Adipose tissue (tissue), 3 donors: ENCODE data around the gene CELA2A. TPM values are rescaled to one million over a fixed set of nuclear protein-coding genes. Genes with fewer than 3 reads are reported as not detected.

Experiments
- H3K27ac ChIP-seq: one replicate; pipeline ENCODE4 v1.5.1; 2013; ENCODE audit warnings: low read depth, low read length
- WGBS, 3 donors: extraction: QIAGEN DNeasy Blood & Tissue Kit; methylation state at CpG; one replicate each; pipeline ENCODE4 v1.1.7; 2013; 5-methylcytosine and 5-hydroxymethylcytosine counted together
- polyA plus RNA-seq, 3 donors: library from polyadenylated mRNA; stranded (reverse); fragments of 200-250 nt; gene quantifications; one replicate each; pipeline ENCODE4 v1.2.3, GENCODE V29; 2013
- donor health status: healthy with polysubstance abuse.
- donor health status: Bipolar disorder and iron deficiency.
- donor health status: healthy.

CELA2A gene
- polyA plus RNA-seq = 1,000 to 10,000 TPM in 1 of 3 donors, under 1 TPM in 1, not detected in 1; 0.33 to 2,134 TPM

GRCh38 chr1:15456313-15456954 is at the start of gene CELA2A:
CELA2A (plus strand) TSS chr1:15456732; CDS start chr1:15456754, 22 bp downstream.
- 53 to 94% (median 78%) methylated on average over 8 of the region's 8 CpGs for WGBS, 3 donors
- no peak within 1 kb of the TSS for H3K27ac ChIP-seq

- H3K27ac ChIP-seq = no peak overlapping the region
- WGBS, 3 donors = 72 to 84% (median 75%) methylated on average over 7 of the region's 7 CpGs
Observed at GRCh38 chr1:15407580-15407979, 49.0 kb upstream of the CELA2A start.

- H3K27ac ChIP-seq = no peak overlapping the region
- WGBS, 3 donors = 35 to 39% (median 38%) methylated on average over 14 of the region's 14 CpGs
Observed at GRCh38 chr1:15408890-15409387, 47.6 kb upstream of the CELA2A start.

GRCh38 chr1:15409388-15410222 is 46.9 kb upstream of the CELA2A start, which contains the start of gene EFHD2:
EFHD2 (plus strand) TSS chr1:15409888; CDS start chr1:15409972, 84 bp downstream.
- WGBS, 3 donors = 1% methylated on average over 88 to 95 of the region's 99 CpGs
- no peak within 1 kb of the TSS for H3K27ac ChIP-seq

- WGBS, 3 donors = 1 to 2% (median 2%) methylated on average over 36 to 53 of the region's 53 CpGs
Observed at GRCh38 chr1:15410223-15410883, 46.2 kb upstream of the CELA2A start.

GRCh38 chr1:15410884-15411245 is 45.7 kb upstream of the CELA2A start:
- no peak overlapping the region for H3K27ac ChIP-seq
- 24 to 35% (median 27%) methylated on average over 11 of the region's 11 CpGs for WGBS, 3 donors

More at GRCh38 chr1:15410223-15410883, 46.2 kb upstream of the CELA2A start:
- no peak overlapping the region for H3K27ac ChIP-seq

GRCh38 chr1:15411593-15412137 is 44.9 kb upstream of the CELA2A start:
- WGBS, 3 donors = 30 to 36% (median 35%) methylated on average over 12 of the region's 12 CpGs
- no peak overlapping the region for H3K27ac ChIP-seq

GRCh38 chr1:15412175-15412800 is 44.2 kb upstream of the CELA2A start:
- no peak overlapping the region for H3K27ac ChIP-seq
- WGBS, 3 donors = 40 to 61% (median 54%) methylated on average over 16 of the region's 16 CpGs

- H3K27ac ChIP-seq = no peak overlapping the region
- 44 to 55% (median 49%) methylated on average over 9 to 11 of the region's 11 CpGs for WGBS, 3 donors
Observed at GRCh38 chr1:15412843-15413242, 43.7 kb upstream of the CELA2A start.

GRCh38 chr1:15413563-15414444 is 42.7 kb upstream of the CELA2A start:
- 85 to 93% (median 91%) methylated on average over 20 of the region's 20 CpGs for WGBS, 3 donors
- H3K27ac ChIP-seq = no peak overlapping the region

GRCh38 chr1:15414445-15414983 is 42.0 kb upstream of the CELA2A start:
- no peak overlapping the region for H3K27ac ChIP-seq
- 82 to 90% (median 90%) methylated on average over 10 of the region's 10 CpGs for WGBS, 3 donors

- no peak overlapping the region for H3K27ac ChIP-seq
- WGBS, 3 donors = 54 to 73% (median 54%) methylated on average over 18 of the region's 18 CpGs
Observed at GRCh38 chr1:15417059-15417934, 39.2 kb upstream of the CELA2A start.

- no peak overlapping the region for H3K27ac ChIP-seq
- 41 to 85% (median 81%) methylated on average over 18 of the region's 18 CpGs for WGBS, 3 donors
Observed at GRCh38 chr1:15418806-15419515, 37.6 kb upstream of the CELA2A start.

- 61 to 74% (median 73%) methylated on average over 8 of the region's 8 CpGs for WGBS, 3 donors
- H3K27ac ChIP-seq = no peak overlapping the region
Observed at GRCh38 chr1:15420853-15421465, 35.6 kb upstream of the CELA2A start.

GRCh38 chr1:15422871-15423270 is 33.7 kb upstream of the CELA2A start:
- no peak overlapping the region for H3K27ac ChIP-seq
- WGBS, 3 donors = 74 to 96% (median 94%) methylated on average over 8 of the region's 8 CpGs
